IMR-90 (cell line): Measurements from ENCODE around the gene COX4I1. TPM values are rescaled to one million over a fixed set of nuclear protein-coding genes. Genes with fewer than 3 reads are reported as not detected.

Experiments
- ATAC-seq: fragments of 200-7000 bp; cut with Tn5 transposase; 2 replicates; pipeline ENCODE4 v1.9.1; 2020; ENCODE audit warnings: low read depth, mild to moderate bottlenecking, moderate library complexity
- BruUV-seq: library from RNA; stranded (reverse); fragments of 400-500 nt; replicated peaks from 2 replicates; lab custom pipeline; 2021; lab: Mats Ljungman, UMichigan
- CTCF ChIA-PET: fragments of 300-600 bp; formaldehyde crosslinking; extraction: SDS; loops from one replicate; lab custom pipeline; 2021; ENCODE audit warnings: antibody characterized with exemption; lab: Yijun Ruan, JAX
- POLR2A ChIA-PET: fragments of 300-600 bp; sonication (Branson Sonifier 250); formaldehyde crosslinking; loops from one replicate; lab custom pipeline; 2022; ENCODE audit warnings: antibody characterized with exemption; ENCODE audit not compliant: unreplicated experiment; lab: Charles Lee
- DNase-seq: peaks from one replicate; pipeline ENCODE4 v3.0.0; 2013
- H2AFZ ChIP-seq: replicated peaks from 2 replicates; pipeline ENCODE3; 2013; ENCODE audit warnings: low read length, mild to moderate bottlenecking; ENCODE audit not compliant: poor library complexity
- H2AK5ac ChIP-seq: 2 replicates; pipeline ENCODE4 v1.6.1; 2013; ENCODE audit warnings: low read depth, low read length, inconsistent platforms
- H2AK9ac ChIP-seq: replicated peaks from 2 replicates; pipeline ENCODE3; 2013; ENCODE audit warnings: mild to moderate bottlenecking, low read depth, low read length, moderate library complexity; ENCODE audit not compliant: poor library complexity
- H2BK120ac ChIP-seq: 2 replicates; pipeline ENCODE4 v1.6.1; 2013; ENCODE audit warnings: low read depth, low read length, inconsistent platforms
- H2BK15ac ChIP-seq: 3 replicates; pipeline ENCODE4 v1.6.1; 2013; ENCODE audit warnings: low read depth, low read length, inconsistent platforms
- H2BK20ac ChIP-seq: 2 replicates; pipeline ENCODE4 v1.6.1; 2013; ENCODE audit warnings: low read depth, mild to moderate bottlenecking, inconsistent platforms, low read length, moderate library complexity
- H2BK5ac ChIP-seq: 2 replicates; pipeline ENCODE4 v1.6.1; 2013; ENCODE audit warnings: mild to moderate bottlenecking, low read depth, low read length, inconsistent platforms; ENCODE audit not compliant: poor library complexity, severe bottlenecking
- H3K14ac ChIP-seq: replicated peaks from 2 replicates; pipeline ENCODE4 v1.6.1; 2013; ENCODE audit warnings: low read depth, low read length, inconsistent platforms
- H3K18ac ChIP-seq: 2 replicates; pipeline ENCODE4 v1.6.1; 2013; ENCODE audit warnings: low read depth, low read length, control low read depth
- H3K23ac ChIP-seq: 2 replicates; pipeline ENCODE4 v1.6.1; 2013; ENCODE audit warnings: low read depth, low read length, inconsistent platforms
- H3K27ac ChIP-seq: 2 replicates; pipeline ENCODE4 v1.5.1; 2013; ENCODE audit warnings: mild to moderate bottlenecking, control low read depth, low read length; ENCODE audit not compliant: insufficient read depth
- H3K27me3 ChIP-seq: 2 replicates; pipeline ENCODE4 v1.6.1; 2013; ENCODE audit warnings: low read length; ENCODE audit not compliant: control insufficient read depth, insufficient read depth
- H3K36me3 ChIP-seq: 2 replicates; pipeline ENCODE4 v1.6.1; 2013; ENCODE audit warnings: low read length, mixed read lengths; ENCODE audit not compliant: control insufficient read depth, insufficient read depth
- H3K4ac ChIP-seq: 2 replicates; pipeline ENCODE4 v1.6.1; 2013; ENCODE audit warnings: low read depth, low read length, inconsistent platforms
- H3K4me1 ChIP-seq: 2 replicates; pipeline ENCODE4 v1.6.1; 2013; ENCODE audit warnings: low read length, mixed read lengths; ENCODE audit not compliant: control insufficient read depth, insufficient read depth
- H3K4me2 ChIP-seq: 2 replicates; pipeline ENCODE4 v1.6.1; 2013; ENCODE audit warnings: low read depth, mild to moderate bottlenecking, control low read depth, low read length, moderate library complexity
- H3K4me3 ChIP-seq: 2 replicates; pipeline ENCODE4 v1.5.1; 2013; ENCODE audit warnings: low read depth, mild to moderate bottlenecking, control low read depth, low read length, moderate library complexity; ENCODE audit not compliant: insufficient read depth
- H3K56ac ChIP-seq: 2 replicates; pipeline ENCODE4 v1.6.1; 2013; ENCODE audit warnings: low read length, inconsistent platforms; ENCODE audit not compliant: insufficient read depth; ENCODE audit errors: extremely low read depth
- H3K79me1 ChIP-seq, 2 experiments: 2 replicates each; pipeline ENCODE4 v1.6.1; 2013; ENCODE audit warnings: low read length in 2 of 2, inconsistent platforms in 1 of 2, low read depth in 1 of 2
- H3K9ac ChIP-seq: 2 replicates; pipeline ENCODE4 v1.6.1; 2013; ENCODE audit warnings: low read depth, low read length, control low read depth
- H3K9me1 ChIP-seq: 2 replicates; pipeline ENCODE4 v1.6.1; 2013; ENCODE audit warnings: low read length, inconsistent platforms; ENCODE audit not compliant: insufficient read depth
- H3K9me3 ChIP-seq: 2 replicates; pipeline ENCODE4 v1.6.1; 2013; ENCODE audit warnings: low read length; ENCODE audit not compliant: control insufficient read depth, insufficient read depth
- H4K20me1 ChIP-seq: 2 replicates; pipeline ENCODE4 v1.6.1; 2013; ENCODE audit warnings: low read length, inconsistent platforms; ENCODE audit not compliant: insufficient read depth
- H4K5ac ChIP-seq: 2 replicates; pipeline ENCODE4 v1.6.1; 2013; ENCODE audit warnings: mild to moderate bottlenecking, low read depth, low read length, control low read depth
- H4K8ac ChIP-seq, 2 experiments: 2 replicates each; pipeline ENCODE4 v1.6.1; 2013; ENCODE audit warnings: low read depth in 2 of 2, low read length in 2 of 2, control low read depth in 1 of 2, inconsistent platforms in 1 of 2
- H4K91ac ChIP-seq: 2 replicates; pipeline ENCODE4 v1.6.1; 2013; ENCODE audit warnings: low read depth, low read length, inconsistent platforms; ENCODE audit not compliant: insufficient read depth
- CHD1 ChIP-seq: IDR thresholded peaks from 2 replicates; pipeline ENCODE4 v1.6.1; 2012; ENCODE audit warnings: low read depth, low read length, improper control_type of control experiment
- RAD21 ChIP-seq: IDR thresholded peaks from 2 replicates; pipeline ENCODE4 v1.6.1; 2012; ENCODE audit warnings: low read length, improper control_type of control experiment
- RFX5 ChIP-seq: IDR thresholded peaks from 2 replicates; pipeline ENCODE4 v1.8.0; 2012; ENCODE audit warnings: low read depth, mild to moderate bottlenecking, low read length, moderate library complexity
- SMC3 ChIP-seq: fragments of 150-350 bp; IDR thresholded peaks from 2 replicates; pipeline ENCODE4 v1.6.1; 2016; ENCODE audit warnings: low read depth, mild to moderate bottlenecking, antibody characterized with exemption, low read length, moderate library complexity
- WGBS, 2 experiments: methylation state at CpG; one replicate each; pipeline versions ENCODE4 v1.1.5 to v1.1.7; 2013; ENCODE audit warnings: missing lambda C conversion rate in 2 of 2; ENCODE audit not compliant: insufficient read length in 1 of 2; ENCODE audit errors: extremely low coverage in 2 of 2; 5-methylcytosine and 5-hydroxymethylcytosine counted together
- dilution Hi-C: fragments of 300-500 bp; cut with HindIII; formaldehyde crosslinking; loops from one replicate; pipeline ENCODE4 v1.14.3; 2018; ENCODE audit warnings: low sequenced_read_pairs; ENCODE audit not compliant: unreplicated experiment
- in situ Hi-C: fragments of 300-500 bp; cut with MboI; formaldehyde crosslinking; loops from 3 replicates; pipeline ENCODE4 v1.14.3; 2019; ENCODE audit warnings: low sequenced_read_pairs, inconsistent platforms, mixed read lengths
- intact Hi-C: fragments of 100-400 bp; cut with micrococcal nuclease; formaldehyde crosslinking; loops from 2 replicates; pipeline ENCODE4 v1.10.0; 2022
- polyA plus RNA-seq, 3 experiments: library from polyadenylated mRNA; depleted of rRNA; stranded (reverse); fragments of >200 nt; gene quantifications; 2 replicates each; pipeline ENCODE4 v1.2.3, GENCODE V29; 2012; ENCODE audit warnings: low replicate concordance in 1 of 3
- total RNA-seq: library from RNA; depleted of rRNA; stranded (reverse); fragments of >200 nt; gene quantifications from 2 replicates; pipeline ENCODE4 v1.2.3, GENCODE V29; 2012

COX4I1 gene
- total and polyA plus RNA-seq, 2 of the 4 experiments (the other 2 are of a cell fraction) = 397 to 700 TPM

- TF ChIP-seq SMC3 (no peak), CHD1 (no peak), RFX5 (no peak)
Observed at GRCh38 chr16:85824161-85825135, 25.0 kb downstream of the COX4I1 start (continued).

- no peak overlapping the region for H2BK5ac ChIP-seq
- H3K56ac ChIP-seq = no peak overlapping the region
- intact Hi-C loops = no loop called here
- ATAC-seq (no peak), DNase-seq (no peak)
- peaks cover 41% of the 10 kb centered on the region for H3K27me3 ChIP-seq
- no peak overlapping the region for H3K23ac ChIP-seq
- H3K79me1 ChIP-seq = no peaks in the 10 kb centered on the region
- no peak overlapping the region for H3K14ac ChIP-seq
- H4K20me1 ChIP-seq = no peaks in the 10 kb centered on the region
- H2BK20ac ChIP-seq = no peak overlapping the region
- H3K9me3 ChIP-seq = no peaks in the 10 kb centered on the region
- H2AK9ac ChIP-seq = no peak overlapping the region
- no peak overlapping the region for H2BK120ac ChIP-seq
- CTCF ChIA-PET = no interaction called here
- no peak overlapping the region for H4K8ac ChIP-seq
- no peak overlapping the region for H3K4me2 ChIP-seq
- no peaks in the 10 kb centered on the region for H3K36me3 ChIP-seq
- H2AK5ac ChIP-seq = no peak overlapping the region
- dilution Hi-C loops = no loop called here
- no peak overlapping the region for H3K18ac ChIP-seq
- peaks cover 3% of the 10 kb centered on the region; the same call in 1 of the 2 replicates for H3K4me1 ChIP-seq
- no peak overlapping the region for H4K91ac ChIP-seq
- POLR2A ChIA-PET = no interaction called here
- H2BK15ac ChIP-seq = no peak overlapping the region
- no TSS peak for BruUV-seq
- no peak overlapping the region for H2AFZ ChIP-seq
- no peak overlapping the region for H3K4ac ChIP-seq
- no peak overlapping the region for H3K9ac ChIP-seq
- 0 out of 2 replicates have a peak, but pooled peaks cover 6% of the 10 kb centered on the region for H3K9me1 ChIP-seq
- WGBS, 2 experiments = 47% methylated on average over 7 of the region's 9 CpGs; no CpG with 5 or more reads in 1 of the 2 experiments
- TF ChIP-seq RAD21 = no peak
- H4K5ac ChIP-seq = no peak overlapping the region
- no peak overlapping the region for H3K27ac ChIP-seq
- in situ Hi-C loops = loop anchor here (10.0 kb wide), 1 partner anchor 159 kb away; no protein-coding TSS in a partner anchor
- H3K4me3 ChIP-seq = no peak overlapping the region
Observed at GRCh38 chr16:85825326-85825725, 25.8 kb downstream of the COX4I1 start.
